Measurements from ENCODE around the gene FSTL5. TPM values are rescaled to one million over a fixed set of nuclear protein-coding genes. Genes with fewer than 3 reads are reported as not detected.

The FSTL5 gene
- total and polyA plus RNA-seq, 2 donors (not counting 3 experiments of a cell fraction or from before 2014, with no cell fraction given) = 1.3 to 1.9 TPM

DNA sequence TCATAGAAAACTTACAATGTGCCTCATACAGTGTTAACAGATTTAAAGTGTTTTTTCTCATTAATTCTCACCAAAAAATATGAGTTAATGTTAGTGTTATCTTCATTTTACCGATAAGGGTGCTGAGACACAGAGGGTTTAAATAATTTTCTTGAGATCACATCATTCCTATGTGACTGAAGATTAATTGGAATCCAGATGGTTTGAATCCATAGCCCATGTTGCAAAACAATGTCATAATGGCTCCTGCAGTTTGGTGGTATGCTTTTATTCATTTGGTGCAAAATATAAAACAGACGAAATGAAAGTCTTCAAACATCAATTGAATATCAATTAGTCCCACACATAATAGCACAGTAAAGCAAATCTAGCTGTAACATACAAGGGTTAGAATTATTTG, 512.2 kb downstream of the FSTL5 start:
- H3K9ac ChIP-seq (replicated peaks; ENCODE audit: extremely low read depth, insufficient read depth, low read length) = no peak overlapping the region
- no peaks in the 10 kb centered on the region for H3K27me3 ChIP-seq (ENCODE audit: control insufficient read depth in 2 of 2, insufficient read depth in 2 of 2, low read length in 2 of 2)
- no peak overlapping the region for H3K4me2 ChIP-seq (ENCODE audit: insufficient read depth, low read length)
- POLR2A ChIA-PET = no interaction called here
- no peaks in the 10 kb centered on the region for H3K79me2 ChIP-seq (ENCODE audit: control insufficient read depth, insufficient read depth, low read length)
- no peaks in the 10 kb centered on the region for H3K9me1 ChIP-seq (replicated peaks; ENCODE audit: control insufficient read depth, extremely low read depth, insufficient read depth, low read length)
- no peak overlapping the region for H3K4me3 ChIP-seq (replicated peaks in 1 of 3; ENCODE audit: insufficient read depth in 1 of 3, low read depth in 1 of 3, low read length in 3 of 3)
- TF ChIP-seq POLR2AphosphoS5 (IDR thresholded peaks at IDR 0.05; ENCODE audit: insufficient read depth, low read depth, low read length) = no peak
- no peak for TF ChIP-seq EZH2 (IDR thresholded peaks at IDR 0.05; ENCODE audit: borderline replicate concordance, low read depth, low read length, severe bottlenecking)
- no peak for TF ChIP-seq GATA2 (IDR thresholded peaks at IDR 0.05; ENCODE audit: insufficient read depth, insufficient read length, low read depth, low read length)
- no peak for TF ChIP-seq FOS (IDR thresholded peaks at IDR 0.05; ENCODE audit: borderline replicate concordance, insufficient read depth, low read length)
- no peak for TF ChIP-seq POLR2A (IDR thresholded peaks at IDR 0.05; ENCODE audit: low read depth, low read length)
- TF ChIP-seq, protein P1, sequence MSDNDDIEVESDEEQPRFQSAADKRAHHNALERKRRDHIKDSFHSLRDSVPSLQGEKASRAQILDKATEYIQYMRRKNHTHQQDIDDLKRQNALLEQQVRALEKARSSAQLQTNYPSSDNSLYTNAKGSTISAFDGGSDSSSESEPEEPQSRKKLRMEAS (IDR thresholded peaks at IDR 0.05; ENCODE audit: insufficient read depth, insufficient read length) = no peak
- TF ChIP-seq, protein P2, sequence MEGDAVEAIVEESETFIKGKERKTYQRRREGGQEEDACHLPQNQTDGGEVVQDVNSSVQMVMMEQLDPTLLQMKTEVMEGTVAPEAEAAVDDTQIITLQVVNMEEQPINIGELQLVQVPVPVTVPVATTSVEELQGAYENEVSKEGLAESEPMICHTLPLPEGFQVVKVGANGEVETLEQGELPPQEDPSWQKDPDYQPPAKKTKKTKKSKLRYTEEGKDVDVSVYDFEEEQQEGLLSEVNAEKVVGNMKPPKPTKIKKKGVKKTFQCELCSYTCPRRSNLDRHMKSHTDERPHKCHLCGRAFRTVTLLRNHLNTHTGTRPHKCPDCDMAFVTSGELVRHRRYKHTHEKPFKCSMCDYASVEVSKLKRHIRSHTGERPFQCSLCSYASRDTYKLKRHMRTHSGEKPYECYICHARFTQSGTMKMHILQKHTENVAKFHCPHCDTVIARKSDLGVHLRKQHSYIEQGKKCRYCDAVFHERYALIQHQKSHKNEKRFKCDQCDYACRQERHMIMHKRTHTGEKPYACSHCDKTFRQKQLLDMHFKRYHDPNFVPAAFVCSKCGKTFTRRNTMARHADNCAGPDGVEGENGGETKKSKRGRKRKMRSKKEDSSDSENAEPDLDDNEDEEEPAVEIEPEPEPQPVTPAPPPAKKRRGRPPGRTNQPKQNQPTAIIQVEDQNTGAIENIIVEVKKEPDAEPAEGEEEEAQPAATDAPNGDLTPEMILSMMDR (IDR thresholded peaks at IDR 0.05; ENCODE audit: extremely low read depth in 1 of 2, insufficient read depth in 1 of 2, low read depth in 1 of 2, low read length in 2 of 2) = no peak
- no peak for TF ChIP-seq MYC (IDR thresholded peaks at IDR 0.05; ENCODE audit: low read depth, low read length)
- no peak for TF ChIP-seq JUN (IDR thresholded peaks at IDR 0.05; ENCODE audit: borderline replicate concordance, insufficient read depth, insufficient read length, low read depth)
- no peaks in the 10 kb centered on the region for H3K4me1 ChIP-seq (ENCODE audit: control insufficient read depth, extremely low read depth, insufficient read depth, low read length)
- no peaks in the 10 kb centered on the region for H4K20me1 ChIP-seq (replicated peaks; ENCODE audit: control insufficient read depth, extremely low read depth, insufficient read depth, low read length)
- no peak overlapping the region for H2AFZ ChIP-seq (ENCODE audit: low read depth, low read length)
- dilution Hi-C loops (cut with MboI; ENCODE audit: extremely low pct_ligation_motif_present, low sequenced_read_pairs) (no loop called here), intact Hi-C loops (cut with micrococcal nuclease) (no loop called here)
- DNase-seq (ENCODE audit: low read depth, low spot score) (no peak), FAIRE-seq (no peak)
- H3K27ac ChIP-seq (ENCODE audit: insufficient read depth, low read depth, low read length) = no peak overlapping the region
- no peaks in the 10 kb centered on the region for H3K36me3 ChIP-seq (ENCODE audit: control insufficient read depth in 2 of 2, extremely low read depth in 1 of 2, insufficient read depth in 2 of 2, low read length in 2 of 2)
- CTCF ChIA-PET = no interaction called here
- no TSS peak for BruUV-seq (replicated peaks)
- no peaks in the 10 kb centered on the region for H3K9me3 ChIP-seq (replicated peaks; ENCODE audit: control insufficient read depth, insufficient read depth, low read length)

All from endothelial cell of umbilical vein (primary cell).